ENCODE measurements around the gene IGSF9B. TPM values are rescaled to one million over a fixed set of nuclear protein-coding genes. Genes with fewer than 3 reads are reported as not detected.

The IGSF9B gene
- polyA plus RNA-seq, 1 donor (not counting 4 experiments of a cell fraction or from before 2014, with no cell fraction given), result 0.66 TPM

DNA sequence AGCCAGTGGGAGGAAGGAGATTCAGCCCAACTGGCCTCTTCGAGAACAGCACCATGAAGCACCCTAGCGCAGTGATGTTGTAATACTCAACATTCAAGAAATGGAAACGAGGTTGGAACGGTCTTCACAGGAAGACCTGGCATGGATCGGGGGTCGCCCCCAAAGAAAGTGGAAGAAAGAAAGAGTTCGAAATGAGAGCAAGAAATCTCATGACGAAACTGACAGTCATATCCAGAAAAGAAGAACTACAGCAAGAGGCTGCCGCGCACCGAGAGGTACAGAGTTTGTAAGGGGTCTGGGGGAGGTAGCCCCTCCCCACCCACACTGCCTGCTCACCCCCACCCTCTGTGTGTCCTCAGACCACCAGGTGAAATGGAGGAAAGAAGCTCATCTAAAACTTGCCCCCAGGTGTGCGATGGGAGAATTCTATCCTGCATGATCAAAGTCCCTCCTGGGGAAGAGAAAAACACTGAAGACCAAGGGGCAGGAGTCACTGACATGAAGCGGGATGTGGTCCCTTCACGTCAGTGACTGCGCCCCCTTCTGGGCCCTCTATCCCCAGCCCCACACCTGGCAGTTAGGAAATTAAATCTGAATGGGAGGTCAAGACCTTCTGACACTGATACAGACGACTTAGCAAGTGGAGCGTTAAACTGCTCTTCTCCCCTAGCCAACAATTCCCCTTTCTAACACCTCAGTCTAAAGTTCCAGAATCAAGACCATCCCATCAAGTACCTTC is 58.6 kb downstream of the IGSF9B start:
- Histone ChIP-seq H4K20me1 (ENCODE audit: control insufficient read depth, extremely low read depth, insufficient read depth, low read length) (no peaks in the 10 kb centered on the region), H3K79me2 (ENCODE audit: control insufficient read depth, insufficient read depth, low read length) (no peaks in the 10 kb centered on the region), H3K27ac (ENCODE audit: control insufficient read depth, insufficient read depth, low read length) (no peak overlapping the region), H3K9me3 (ENCODE audit: control insufficient read depth, low read depth, low read length) (no peaks in the 10 kb centered on the region), H3K27me3 (ENCODE audit: control insufficient read depth, extremely low read depth, insufficient read depth, low read length) (no peaks in the 10 kb centered on the region), H3K4me3 (ENCODE audit: control insufficient read depth in 2 of 3, extremely low read depth in 1 of 3, insufficient read depth in 2 of 3, low read depth in 1 of 3, low read length in 3 of 3) (no peak overlapping the region), H3K9ac (ENCODE audit: control insufficient read depth, extremely low read depth, insufficient read depth, low read length) (no peak overlapping the region), H3K4me1 (ENCODE audit: control insufficient read depth, extremely low read depth, insufficient read depth, low read length) (no peaks in the 10 kb centered on the region), H2AFZ (ENCODE audit: control insufficient read depth, low read length) (no peak overlapping the region), H3K4me2 (ENCODE audit: control insufficient read depth, extremely low read depth, insufficient read depth, low read depth, low read length) (no peak overlapping the region), H3K9me1 (ENCODE audit: control insufficient read depth, extremely low read depth, insufficient read depth, low read length) (no peaks in the 10 kb centered on the region), H3K36me3 (ENCODE audit: control insufficient read depth in 2 of 2, extremely low read depth in 1 of 2, insufficient read depth in 2 of 2, low read length in 2 of 2) (no peaks in the 10 kb centered on the region)
- dilution Hi-C loops (cut with MboI; ENCODE audit: extremely low pct_ligation_motif_present, low sequenced_read_pairs), result no loop called here
- DNase-seq (ENCODE audit: low read depth, low spot score), result no peak
- FAIRE-seq, result no peak
- TF ChIP-seq CTCF (optimal IDR thresholded peaks at IDR 0.05 in 1 of 3, IDR thresholded peaks at IDR 0.05 in 1 of 3, conservative IDR thresholded peaks at IDR 0.05 in 1 of 3; ENCODE audit: extremely low read depth in 1 of 3, insufficient read depth in 2 of 3, low read length in 3 of 3) (no peak), EZH2 (IDR thresholded peaks at IDR 0.05; ENCODE audit: low read length) (no peak)

DNA sequence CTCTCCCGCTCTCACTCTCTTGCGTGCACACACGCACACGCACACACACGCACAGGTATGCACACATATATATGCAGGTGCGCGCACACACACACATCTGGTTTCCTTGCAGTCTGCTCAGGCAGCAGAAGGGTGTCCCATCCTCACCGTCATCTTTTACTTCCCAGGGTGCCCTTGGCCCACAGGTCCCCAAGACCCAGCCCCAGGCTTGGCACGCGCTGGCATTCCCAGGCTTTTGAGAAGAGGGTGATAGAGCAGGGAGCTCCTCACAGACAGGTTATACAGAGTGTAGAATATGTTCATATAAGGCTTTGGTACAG is 59.5 kb downstream of the IGSF9B start:
- H3K36me3 ChIP-seq (ENCODE audit: control insufficient read depth in 2 of 2, extremely low read depth in 1 of 2, insufficient read depth in 2 of 2, low read length in 2 of 2), result no peaks in the 10 kb centered on the region
- no peak overlapping the region for H3K4me3 ChIP-seq (ENCODE audit: control insufficient read depth in 2 of 3, extremely low read depth in 1 of 3, insufficient read depth in 2 of 3, low read depth in 1 of 3, low read length in 3 of 3)
- no peaks in the 10 kb centered on the region for H3K79me2 ChIP-seq (ENCODE audit: control insufficient read depth, insufficient read depth, low read length)
- DNase-seq (ENCODE audit: low read depth, low spot score) (no peak), FAIRE-seq (no peak)
- H4K20me1 ChIP-seq (ENCODE audit: control insufficient read depth, extremely low read depth, insufficient read depth, low read length), result no peaks in the 10 kb centered on the region
- H3K9me1 ChIP-seq (ENCODE audit: control insufficient read depth, extremely low read depth, insufficient read depth, low read length), result no peaks in the 10 kb centered on the region
- H3K27ac ChIP-seq (ENCODE audit: control insufficient read depth, insufficient read depth, low read length), result no peak overlapping the region
- H3K4me2 ChIP-seq (ENCODE audit: control insufficient read depth, extremely low read depth, insufficient read depth, low read depth, low read length), result no peak overlapping the region
- dilution Hi-C loops (cut with MboI; ENCODE audit: extremely low pct_ligation_motif_present, low sequenced_read_pairs), result no loop called here
- H3K9ac ChIP-seq (ENCODE audit: control insufficient read depth, extremely low read depth, insufficient read depth, low read length), result no peak overlapping the region
- H3K9me3 ChIP-seq (ENCODE audit: control insufficient read depth, low read depth, low read length), result no peaks in the 10 kb centered on the region
- TF ChIP-seq CTCF (optimal IDR thresholded peaks at IDR 0.05 in 1 of 3, IDR thresholded peaks at IDR 0.05 in 1 of 3, conservative IDR thresholded peaks at IDR 0.05 in 1 of 3; ENCODE audit: extremely low read depth in 1 of 3, insufficient read depth in 2 of 3, low read length in 3 of 3), result no peak
- TF ChIP-seq EZH2 (IDR thresholded peaks at IDR 0.05; ENCODE audit: low read length), result no peak
- H3K27me3 ChIP-seq (ENCODE audit: control insufficient read depth, extremely low read depth, insufficient read depth, low read length), result no peaks in the 10 kb centered on the region
- H2AFZ ChIP-seq (ENCODE audit: control insufficient read depth, low read length), result no peak overlapping the region
- H3K4me1 ChIP-seq (ENCODE audit: control insufficient read depth, extremely low read depth, insufficient read depth, low read length), result no peaks in the 10 kb centered on the region

Measured in keratinocyte (primary cell).